Measurements from ENCODE around the gene KCNB1.

DNA sequence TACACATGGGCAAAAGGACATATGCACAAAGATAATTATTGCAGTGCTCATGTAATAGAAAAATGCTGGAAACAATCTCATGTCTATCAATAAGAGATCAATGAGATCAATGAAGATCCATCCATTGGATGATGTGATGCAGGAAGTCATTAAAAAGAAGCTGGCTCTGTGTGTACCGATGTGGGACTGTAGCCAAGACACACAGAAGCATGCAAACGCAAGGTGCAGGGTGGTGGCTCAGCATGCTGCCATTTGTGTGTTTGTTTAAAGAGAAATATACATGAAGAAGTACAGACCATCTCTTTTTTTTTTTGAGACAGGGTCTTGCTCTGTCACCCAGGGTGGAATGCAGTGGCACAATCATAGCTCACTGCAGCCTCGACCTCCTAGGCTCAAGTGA, 33.1 kb upstream of the KCNB1 start:
- TF ChIP-seq, protein P1, sequence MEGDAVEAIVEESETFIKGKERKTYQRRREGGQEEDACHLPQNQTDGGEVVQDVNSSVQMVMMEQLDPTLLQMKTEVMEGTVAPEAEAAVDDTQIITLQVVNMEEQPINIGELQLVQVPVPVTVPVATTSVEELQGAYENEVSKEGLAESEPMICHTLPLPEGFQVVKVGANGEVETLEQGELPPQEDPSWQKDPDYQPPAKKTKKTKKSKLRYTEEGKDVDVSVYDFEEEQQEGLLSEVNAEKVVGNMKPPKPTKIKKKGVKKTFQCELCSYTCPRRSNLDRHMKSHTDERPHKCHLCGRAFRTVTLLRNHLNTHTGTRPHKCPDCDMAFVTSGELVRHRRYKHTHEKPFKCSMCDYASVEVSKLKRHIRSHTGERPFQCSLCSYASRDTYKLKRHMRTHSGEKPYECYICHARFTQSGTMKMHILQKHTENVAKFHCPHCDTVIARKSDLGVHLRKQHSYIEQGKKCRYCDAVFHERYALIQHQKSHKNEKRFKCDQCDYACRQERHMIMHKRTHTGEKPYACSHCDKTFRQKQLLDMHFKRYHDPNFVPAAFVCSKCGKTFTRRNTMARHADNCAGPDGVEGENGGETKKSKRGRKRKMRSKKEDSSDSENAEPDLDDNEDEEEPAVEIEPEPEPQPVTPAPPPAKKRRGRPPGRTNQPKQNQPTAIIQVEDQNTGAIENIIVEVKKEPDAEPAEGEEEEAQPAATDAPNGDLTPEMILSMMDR (IDR thresholded peaks at IDR 0.05): no peak
- TF ChIP-seq ZFX (IDR thresholded peaks at IDR 0.05; ENCODE audit: borderline replicate concordance): no peak

Data from 22Rv1 (cell line).